NK-92 treated with Interleukin-12 subunit alpha and Interleukin-12 subunit beta, amount 100 ng/mL, for 24 hours (cell line): ENCODE measurements around the gene DDT.
"Not testable (repeated sequence)": the region's sequence is repeated elsewhere in the genome, so short reads cannot be mapped to it uniquely, and the experiment has no call there.

ENCODE experiments used
- DNase-seq: peaks from one replicate; lab custom pipeline; 2025; lab: John Stamatoyannopoulos, UW

Gene DDT

DNA sequence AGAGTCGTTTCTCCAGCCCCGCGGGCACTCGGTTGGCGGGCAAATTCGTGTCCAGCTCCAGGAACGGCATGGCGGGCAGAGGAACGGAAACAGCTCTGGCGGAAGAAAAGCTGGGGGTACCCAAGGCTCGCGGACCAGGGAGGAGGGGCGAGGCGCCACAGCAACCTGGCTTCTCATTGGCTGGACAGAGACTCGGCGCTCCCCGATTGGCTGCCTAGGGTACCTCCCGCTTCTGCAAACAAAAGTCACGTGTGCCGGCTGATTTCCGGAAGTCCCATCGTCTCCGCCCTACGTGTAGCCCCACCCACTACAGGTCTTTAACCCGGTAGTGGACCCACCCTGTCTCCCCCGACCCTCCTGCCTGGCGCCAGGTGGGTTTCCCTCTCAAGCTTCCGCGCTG lies at the start of gene DDT:
Gene DDT, minus strand, starts transcription at position 97 of the 400 bp plus-strand sequence. Its CDS starts 27 bp downstream, at position 70.
- DNase-seq = not testable (repeated sequence)

- DNase-seq = no peak
These were observed 49.1 kb upstream of the DDT start for GRCh38 chr22:24023204-24023789.

GRCh38 chr22:24021304-24021703 lies 47.1 kb upstream of the DDT start:
- DNase-seq = no peak

DNA sequence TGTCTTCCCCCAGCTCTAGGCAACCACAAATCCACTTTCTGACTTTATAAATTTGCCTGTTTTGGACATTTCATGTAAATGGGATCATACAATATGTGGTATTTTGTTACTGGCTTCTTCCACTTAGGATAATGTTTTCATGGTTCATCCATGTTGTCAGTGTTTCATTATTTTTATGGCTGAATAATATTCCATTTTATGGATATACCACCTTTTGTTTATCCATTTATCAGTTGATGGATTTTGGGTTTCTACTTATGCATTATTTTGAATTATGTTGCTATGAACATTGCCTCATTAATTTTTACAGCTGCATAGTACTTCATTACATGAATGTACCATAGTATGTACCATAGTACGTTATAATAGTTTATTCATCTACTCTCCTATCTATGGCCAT lies 41.9 kb upstream of the DDT start:
- no peak for DNase-seq

- no peak for DNase-seq
These were observed 37.5 kb upstream of the DDT start for GRCh38 chr22:24011735-24012068.

DNA sequence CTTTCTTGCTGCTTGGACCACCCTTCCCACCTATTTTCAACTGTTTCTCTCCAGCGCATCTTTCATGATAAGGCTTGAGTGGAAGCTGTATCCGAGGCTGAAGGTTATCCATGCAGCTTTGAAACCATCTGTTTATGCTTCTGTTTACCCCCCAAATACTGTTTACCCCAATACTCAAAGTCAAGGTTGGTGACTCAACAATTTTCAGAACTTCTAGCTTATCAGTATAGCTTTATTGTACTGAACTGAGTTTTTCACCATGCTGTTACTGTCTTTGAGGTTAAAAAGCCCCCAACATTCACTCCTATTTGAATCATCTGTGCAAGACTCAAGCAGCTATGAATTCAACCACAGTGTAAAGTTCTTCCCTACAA lies 35.8 kb upstream of the DDT start:
- no peak for DNase-seq

DNA sequence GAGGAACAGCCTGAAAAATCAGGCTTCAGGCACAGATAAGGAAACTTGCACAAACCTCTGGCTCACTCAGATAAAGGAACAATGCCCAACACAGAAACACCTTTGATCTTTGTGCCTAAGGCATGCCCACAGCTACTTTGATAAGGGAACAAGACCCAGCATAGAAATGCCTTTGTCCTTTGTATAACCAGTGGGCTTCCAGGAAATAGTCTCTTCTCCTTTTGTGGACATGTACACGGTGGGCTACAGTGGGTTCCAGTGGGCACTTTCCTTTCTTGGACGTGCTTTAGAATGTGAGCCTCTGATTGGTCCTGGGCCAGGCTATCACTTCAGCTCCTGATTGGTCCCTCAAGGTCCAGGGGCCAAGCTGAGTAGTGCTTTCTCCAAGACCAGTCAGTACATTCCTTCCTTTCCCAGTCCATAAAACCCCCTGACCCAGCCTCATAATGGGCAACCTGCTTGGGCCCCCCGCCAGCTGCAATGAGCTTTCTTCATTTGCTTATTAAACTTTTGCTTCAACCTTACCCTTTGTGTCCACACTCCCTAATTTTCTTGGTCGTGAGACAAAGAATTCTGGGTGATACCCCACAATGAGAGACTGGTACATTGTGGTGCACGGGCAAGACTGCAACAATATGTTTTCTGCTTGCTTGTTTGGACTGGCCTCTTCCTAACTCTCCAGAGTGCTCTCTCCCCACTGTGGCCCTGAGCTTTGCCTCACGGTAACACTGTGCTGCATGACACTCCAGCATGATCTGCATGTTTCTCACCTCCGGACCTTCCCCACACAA lies 35.2 kb upstream of the DDT start:
- no peak for DNase-seq

GRCh38 chr22:24008381-24009226 lies 34.4 kb upstream of the DDT start:
- DNase-seq = no peak

DNA sequence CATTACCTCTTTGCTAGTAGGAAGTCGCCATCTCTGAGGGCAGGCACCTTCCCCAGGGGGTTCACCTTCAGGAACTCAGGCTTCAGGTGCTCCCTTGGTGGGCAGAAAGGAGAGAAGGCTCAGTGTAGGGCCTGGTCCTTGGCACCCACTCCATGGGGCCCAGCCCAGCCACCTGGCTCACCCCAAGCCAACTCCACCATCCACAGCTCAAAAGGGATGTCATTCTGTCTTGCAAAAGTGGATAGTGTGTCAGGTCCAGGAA lies 33.7 kb upstream of the DDT start:
- DNase-seq = no peak

DNA sequence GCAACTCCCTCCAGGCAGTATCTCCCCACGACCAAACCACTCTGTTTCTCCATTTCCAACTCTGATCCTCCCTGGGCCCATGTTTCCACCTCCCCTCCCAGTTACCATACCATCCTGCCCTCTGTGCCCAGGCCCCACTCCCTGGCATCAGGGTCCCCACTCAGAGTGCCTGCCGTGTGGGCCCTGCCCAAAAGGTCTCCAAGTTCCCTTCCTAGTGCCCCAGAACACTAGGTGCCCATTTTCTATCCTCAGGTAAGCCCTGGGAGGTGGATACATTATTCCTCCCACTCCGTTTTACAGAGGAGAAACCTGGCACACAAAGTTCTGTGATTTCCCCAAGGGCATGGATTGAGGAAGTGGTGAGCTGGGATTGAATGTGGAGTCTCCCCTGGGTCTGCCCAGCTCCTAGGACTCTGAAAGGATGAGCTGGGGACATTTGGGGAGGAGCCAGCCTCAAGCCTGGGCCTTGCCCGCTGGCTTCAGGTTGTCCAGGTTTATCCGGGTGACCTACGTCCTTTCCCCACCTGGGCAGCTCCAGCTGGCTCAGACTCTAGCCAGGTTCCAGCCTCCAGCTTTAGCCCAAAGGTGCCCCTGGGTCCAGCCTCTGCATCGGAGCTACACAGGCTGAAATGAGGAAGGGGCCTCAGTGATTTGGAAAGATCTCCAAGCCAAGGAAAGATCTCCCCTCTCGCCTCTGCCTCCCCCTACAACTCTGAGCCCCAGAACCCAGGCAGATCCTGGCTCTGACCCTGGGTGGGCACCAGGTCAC lies 33.2 kb upstream of the DDT start:
- no peak for DNase-seq

GRCh38 chr22:24006914-24007214 lies 32.6 kb upstream of the DDT start:
- no peak for DNase-seq

DNA sequence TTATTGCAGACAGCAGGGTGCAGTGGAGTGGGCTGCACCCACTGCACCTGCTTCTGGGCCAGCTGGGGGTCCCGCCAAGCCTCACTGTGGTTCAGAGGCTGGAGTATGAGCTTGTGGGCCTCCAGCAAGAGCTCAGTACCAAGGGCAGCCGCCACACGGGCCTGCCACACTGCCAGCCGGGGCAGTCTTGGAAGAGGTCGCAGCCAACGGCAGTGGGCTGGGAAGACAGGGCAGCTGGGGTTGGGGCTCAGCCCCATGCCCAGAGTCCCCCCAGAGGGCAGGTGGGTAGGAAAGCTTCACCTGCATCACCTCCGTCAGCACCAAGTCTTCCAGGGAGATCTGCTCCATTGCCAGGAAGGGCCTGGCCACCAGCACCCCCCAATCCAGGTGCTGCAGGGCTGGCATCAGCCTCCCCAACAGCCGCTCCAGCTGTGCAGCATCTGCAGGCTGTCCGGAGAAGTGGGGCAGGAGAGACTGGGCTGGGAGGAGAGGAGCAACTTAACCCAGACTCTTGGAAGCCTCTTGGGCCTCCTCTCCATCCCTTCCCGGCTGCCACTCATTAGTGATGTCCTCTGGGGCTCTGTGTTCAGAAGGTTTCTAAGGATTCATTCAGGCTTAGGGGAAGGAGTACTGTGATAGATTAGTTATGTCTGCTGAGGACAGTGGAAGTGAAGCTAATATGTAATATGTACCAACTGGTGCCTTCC lies 32.1 kb upstream of the DDT start:
- DNase-seq = no peak

DNA sequence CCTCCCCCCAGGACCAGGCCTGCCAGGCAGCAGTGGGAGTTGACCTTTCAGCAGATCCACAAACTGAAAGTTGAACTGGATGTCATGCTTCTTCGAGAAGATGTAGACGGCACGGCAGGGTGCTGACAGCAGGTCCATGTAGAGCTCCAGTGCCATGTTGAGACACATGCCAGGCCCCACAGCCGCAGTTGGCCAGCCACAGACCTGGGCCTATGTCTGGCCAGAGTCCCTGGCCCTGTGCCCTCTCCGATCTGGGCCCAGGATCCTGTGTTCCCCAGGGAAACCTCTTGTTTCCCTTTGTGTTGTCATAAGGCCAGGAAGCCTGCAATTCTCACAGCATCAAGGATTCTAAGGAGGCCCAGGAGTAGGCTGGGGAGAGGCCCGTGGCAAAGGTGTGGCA lies 31.0 kb upstream of the DDT start, which contains the start of gene GSTT4:
Gene GSTT4, minus strand, starts transcription at position 253 of the 400 bp plus-strand sequence. Its CDS starts 97 bp downstream, at position 156.
- DNase-seq = no peak

- DNase-seq = no peak
These were observed 29.6 kb upstream of the DDT start for GRCh38 chr22:24003887-24004286.

GRCh38 chr22:24002851-24003250 lies 28.6 kb upstream of the DDT start:
- no peak for DNase-seq

- no peak for DNase-seq
These were observed 28.0 kb upstream of the DDT start for GRCh38 chr22:24002272-24002671.

DNA sequence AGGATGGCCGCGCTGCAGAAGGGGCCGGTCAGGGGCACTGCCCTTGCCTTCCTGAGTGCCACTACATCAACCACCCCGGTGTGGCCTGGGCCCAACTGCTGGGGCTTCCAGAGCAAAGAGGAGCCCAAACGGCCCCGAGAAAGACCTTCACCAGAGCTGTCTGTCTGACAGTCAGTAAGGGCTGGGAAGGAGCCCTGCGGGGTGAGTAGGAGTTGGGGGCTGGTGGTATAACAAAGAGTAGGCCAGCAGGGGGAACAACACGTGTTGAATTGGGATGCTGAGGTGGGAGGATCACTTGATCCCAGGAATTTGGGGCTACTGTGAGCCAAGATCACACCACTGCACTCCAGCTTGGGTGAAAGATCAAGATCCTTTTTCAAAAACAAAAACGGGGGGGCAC lies 27.1 kb upstream of the DDT start:
- no peak for DNase-seq

DNA sequence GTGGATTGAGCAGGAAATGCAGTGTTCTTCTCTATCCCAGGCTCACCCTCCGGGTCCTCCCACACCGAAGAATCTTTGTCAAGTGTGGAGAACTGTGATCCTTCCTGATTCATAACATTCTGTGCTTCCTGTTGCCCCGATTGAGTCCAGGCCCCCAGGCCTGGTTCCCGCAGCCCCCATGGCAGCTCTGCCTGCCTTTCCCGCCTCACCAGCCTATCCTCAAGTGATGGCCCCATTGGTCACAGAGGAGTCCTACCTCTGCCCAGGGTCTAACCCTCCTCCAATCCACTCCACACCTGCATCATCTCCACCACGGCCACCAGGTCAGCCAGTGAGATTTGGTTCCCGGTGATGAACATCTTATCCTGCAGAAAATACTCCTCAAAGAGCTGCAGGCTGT lies 25.5 kb upstream of the DDT start:
- not testable (repeated sequence) for DNase-seq

GRCh38 chr22:23997092-23997491 lies 22.9 kb upstream of the DDT start:
- no peak for DNase-seq

- DNase-seq = not testable (repeated sequence)
These were observed 19.4 kb upstream of the DDT start for GRCh38 chr22:23993581-23994177.

DNA sequence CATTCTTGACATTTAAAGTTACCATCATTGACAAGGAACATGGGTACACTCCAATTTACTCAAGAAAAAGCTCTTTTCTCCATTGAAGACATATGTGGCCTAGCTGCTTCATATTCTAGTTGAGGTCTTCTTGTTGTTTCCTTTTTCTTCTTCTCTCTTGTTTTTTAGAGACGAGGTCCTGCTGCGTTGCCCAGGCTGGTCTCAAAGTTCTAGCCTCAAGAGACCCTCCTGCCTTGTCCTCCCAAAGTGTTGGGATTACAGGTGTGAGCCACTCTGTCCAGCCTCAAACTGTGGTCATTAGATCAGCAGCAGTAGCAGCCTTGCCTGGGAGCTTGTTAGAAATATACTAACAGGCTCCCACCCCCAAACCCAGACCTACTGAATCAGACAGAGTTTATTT lies 18.8 kb upstream of the DDT start:
- not testable (repeated sequence) for DNase-seq
